Uterus (tissue), 2 donors: ENCODE data around the gene PKM.

Experiments used
- CTCF ChIP-seq, 4 experiments: fragments of 200-600 bp in 2 of 4; fragments of 450-650 bp in 2 of 4; sonication (generic) in 2 of 4; IDR thresholded peaks; one replicate each; pipeline ENCODE4 v1.5.1; 2016 to 2019; ENCODE audit warnings: antibody characterized with exemption in 4 of 4, mild to moderate bottlenecking in 2 of 4, moderate library complexity in 1 of 4
- POLR2A ChIP-seq, 2 donors: fragments of 450-650 bp; IDR thresholded peaks; one replicate each; pipeline ENCODE4 v1.6.1; 2016; ENCODE audit warnings: antibody characterized with exemption in 2 of 2, mild to moderate bottlenecking in 1 of 2, moderate library complexity in 1 of 2

GRCh38 chr15:72196409-72197040 is 34.5 kb downstream of the PKM start:
- TF ChIP-seq CTCF (IDR thresholded peaks at IDR 0.05) (no peak), POLR2A (IDR thresholded peaks at IDR 0.05) (no peak)
